ENCODE measurements around the gene SMARCA4. TPM values are rescaled to one million over a fixed set of nuclear protein-coding genes. Genes with fewer than 3 reads are reported as not detected.
A peak's percentile ranks its signal among the peaks of the same experiment; 100 is the strongest.

SMARCA4 gene
- total and polyA plus RNA-seq, 4 donors: 15.9 to 35.4 (median 22.5) TPM

DNA sequence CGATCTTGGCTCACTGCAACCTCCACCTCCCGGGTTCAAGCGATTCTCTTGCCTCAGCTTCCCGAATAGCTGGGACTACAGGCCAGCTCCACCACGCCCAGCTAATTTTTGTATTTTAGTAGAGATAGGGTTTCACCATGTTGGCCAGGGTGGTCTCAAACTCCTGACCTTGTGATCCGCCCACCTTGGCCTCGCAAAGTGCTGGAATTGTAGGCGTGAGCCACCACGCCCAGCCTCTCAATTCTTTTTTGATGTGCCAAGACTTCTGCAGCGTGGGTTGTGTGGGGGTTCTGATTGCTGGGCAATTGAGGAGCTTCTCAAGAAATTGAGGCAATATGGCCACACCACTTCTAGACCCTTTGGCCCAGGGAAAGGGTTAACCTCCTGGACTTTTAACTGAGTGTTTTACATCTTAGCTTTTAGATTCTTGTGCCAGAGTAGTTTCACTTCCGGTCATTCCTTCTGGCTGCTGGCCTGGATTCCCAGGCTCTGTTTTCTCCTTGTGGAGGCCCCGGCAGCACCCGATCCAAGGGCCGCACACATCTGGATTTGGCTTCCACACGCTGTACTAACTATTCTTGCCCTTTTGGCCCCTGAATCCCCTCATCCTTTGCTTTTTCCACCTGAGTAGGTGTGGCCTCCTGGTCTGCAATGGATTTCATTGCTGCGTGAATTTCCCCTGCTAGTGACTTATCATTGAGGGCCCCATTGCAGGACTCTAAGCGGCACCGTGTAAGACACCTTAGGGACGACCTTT, 14.7 kb downstream of the SMARCA4 start:
- TF ChIP-seq, protein P1, sequence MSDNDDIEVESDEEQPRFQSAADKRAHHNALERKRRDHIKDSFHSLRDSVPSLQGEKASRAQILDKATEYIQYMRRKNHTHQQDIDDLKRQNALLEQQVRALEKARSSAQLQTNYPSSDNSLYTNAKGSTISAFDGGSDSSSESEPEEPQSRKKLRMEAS (IDR thresholded peaks at IDR 0.05): no peak
- TF ChIP-seq, protein P2, sequence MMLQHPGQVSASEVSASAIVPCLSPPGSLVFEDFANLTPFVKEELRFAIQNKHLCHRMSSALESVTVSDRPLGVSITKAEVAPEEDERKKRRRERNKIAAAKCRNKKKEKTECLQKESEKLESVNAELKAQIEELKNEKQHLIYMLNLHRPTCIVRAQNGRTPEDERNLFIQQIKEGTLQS (IDR thresholded peaks at IDR 0.05): no peak
- peak; percentile 38 for TF ChIP-seq NR2F2 (IDR thresholded peaks at IDR 0.05)
- TF ChIP-seq FOXA1 (IDR thresholded peaks at IDR 0.05): no peak
- TF ChIP-seq GABPA (IDR thresholded peaks at IDR 0.05 in 1 of 2, conservative IDR thresholded peaks at IDR 0.05 in 1 of 2): no peak
- Histone ChIP-seq H3K4me1 (ENCODE audit: control insufficient read depth in 4 of 4, insufficient read depth in 4 of 4, low read length in 3 of 4) (peaks cover 0 to 12% (median 4%) of the 10 kb centered on the region in 4 donors), H3K27ac (ENCODE audit: low read depth in 1 of 2, low read length in 2 of 2) (peak overlapping the region in 1 of 2 donors; percentile 50), H3K9me3 (ENCODE audit: control insufficient read depth in 4 of 4, low read length in 3 of 4) (no peaks in the 10 kb centered on the region), H3K9ac (ENCODE audit: low read depth in 1 of 2, low read length in 2 of 2) (no peak overlapping the region), H3K36me3 (ENCODE audit: control insufficient read depth in 4 of 4, insufficient read depth in 3 of 4, low read depth in 1 of 4, low read length in 3 of 4) (no peaks in the 10 kb centered on the region), H3K27me3 (ENCODE audit: control insufficient read depth in 4 of 4, insufficient read depth in 4 of 4, low read length in 3 of 4) (no peaks in the 10 kb centered on the region), H3K4me3 (ENCODE audit: low read depth in 1 of 3, low read length in 3 of 3) (no peak overlapping the region)
- DNase-seq (ENCODE audit: low spot score): no peak
- WGBS: 80% methylated on average over 19 of the region's 19 CpGs

DNA sequence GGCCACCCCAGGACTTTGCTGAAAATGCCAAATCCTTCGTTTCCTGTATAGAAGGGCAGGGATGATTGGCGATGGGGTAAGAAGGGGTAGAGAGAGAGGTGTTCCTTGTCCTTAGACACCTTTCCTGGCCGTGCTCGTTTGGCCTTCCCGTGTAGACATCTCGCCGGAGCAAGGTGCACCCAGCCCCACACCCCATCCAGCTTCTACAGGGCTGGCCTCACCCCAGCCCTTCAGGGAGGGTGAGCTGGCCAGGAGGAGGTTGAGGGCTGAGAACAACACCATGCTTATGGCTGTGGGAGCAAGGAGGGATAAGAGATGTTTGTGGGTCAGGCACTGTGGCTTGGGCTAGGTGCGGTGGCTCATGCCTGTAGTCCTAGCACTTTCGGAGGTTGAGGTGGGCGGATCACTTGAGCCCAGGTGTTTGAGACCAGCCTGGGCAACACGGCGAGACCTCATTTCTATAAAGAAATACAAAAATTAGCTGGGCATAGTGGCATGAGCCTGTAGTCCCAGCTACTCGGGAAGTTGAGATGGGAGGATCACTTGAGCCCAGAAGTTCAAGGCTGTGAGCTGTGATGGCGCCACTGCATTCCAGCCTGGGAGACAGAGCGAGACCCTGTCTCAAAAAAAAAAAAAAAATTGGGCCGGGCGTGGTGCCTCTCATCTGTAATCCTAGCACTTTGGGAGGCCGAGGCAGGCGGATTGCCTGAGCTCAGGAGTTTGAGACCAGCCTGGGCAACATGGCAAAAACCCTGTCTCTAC, 15.5 kb downstream of the SMARCA4 start:
- TF ChIP-seq RAD21 (IDR thresholded peaks at IDR 0.05) (no peak), SP1 (IDR thresholded peaks at IDR 0.05) (no peak), JUND (IDR thresholded peaks at IDR 0.05) (no peak), TAF1 (conservative IDR thresholded peaks at IDR 0.05) (no peak), RXRA (IDR thresholded peaks at IDR 0.05) (no peak), NR2F2 (IDR thresholded peaks at IDR 0.05) (no peak), HNF4G (IDR thresholded peaks at IDR 0.05) (no peak), EGR1 (IDR thresholded peaks at IDR 0.05; ENCODE audit: low read depth in 2 of 2) (no peak), YY1 (IDR thresholded peaks at IDR 0.05) (no peak), FOXA2 (IDR thresholded peaks at IDR 0.05) (no peak), GABPA (IDR thresholded peaks at IDR 0.05 in 1 of 2, conservative IDR thresholded peaks at IDR 0.05 in 1 of 2) (no peak), HNF4A (conservative IDR thresholded peaks at IDR 0.05) (no peak), FOXA1 (IDR thresholded peaks at IDR 0.05) (no peak)
- TF ChIP-seq, protein P3, sequence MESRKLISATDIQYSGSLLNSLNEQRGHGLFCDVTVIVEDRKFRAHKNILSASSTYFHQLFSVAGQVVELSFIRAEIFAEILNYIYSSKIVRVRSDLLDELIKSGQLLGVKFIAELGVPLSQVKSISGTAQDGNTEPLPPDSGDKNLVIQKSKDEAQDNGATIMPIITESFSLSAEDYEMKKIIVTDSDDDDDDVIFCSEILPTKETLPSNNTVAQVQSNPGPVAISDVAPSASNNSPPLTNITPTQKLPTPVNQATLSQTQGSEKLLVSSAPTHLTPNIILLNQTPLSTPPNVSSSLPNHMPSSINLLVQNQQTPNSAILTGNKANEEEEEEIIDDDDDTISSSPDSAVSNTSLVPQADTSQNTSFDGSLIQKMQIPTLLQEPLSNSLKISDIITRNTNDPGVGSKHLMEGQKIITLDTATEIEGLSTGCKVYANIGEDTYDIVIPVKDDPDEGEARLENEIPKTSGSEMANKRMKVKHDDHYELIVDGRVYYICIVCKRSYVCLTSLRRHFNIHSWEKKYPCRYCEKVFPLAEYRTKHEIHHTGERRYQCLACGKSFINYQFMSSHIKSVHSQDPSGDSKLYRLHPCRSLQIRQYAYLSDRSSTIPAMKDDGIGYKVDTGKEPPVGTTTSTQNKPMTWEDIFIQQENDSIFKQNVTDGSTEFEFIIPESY (IDR thresholded peaks at IDR 0.05): no peak
- TF ChIP-seq, protein P4, sequence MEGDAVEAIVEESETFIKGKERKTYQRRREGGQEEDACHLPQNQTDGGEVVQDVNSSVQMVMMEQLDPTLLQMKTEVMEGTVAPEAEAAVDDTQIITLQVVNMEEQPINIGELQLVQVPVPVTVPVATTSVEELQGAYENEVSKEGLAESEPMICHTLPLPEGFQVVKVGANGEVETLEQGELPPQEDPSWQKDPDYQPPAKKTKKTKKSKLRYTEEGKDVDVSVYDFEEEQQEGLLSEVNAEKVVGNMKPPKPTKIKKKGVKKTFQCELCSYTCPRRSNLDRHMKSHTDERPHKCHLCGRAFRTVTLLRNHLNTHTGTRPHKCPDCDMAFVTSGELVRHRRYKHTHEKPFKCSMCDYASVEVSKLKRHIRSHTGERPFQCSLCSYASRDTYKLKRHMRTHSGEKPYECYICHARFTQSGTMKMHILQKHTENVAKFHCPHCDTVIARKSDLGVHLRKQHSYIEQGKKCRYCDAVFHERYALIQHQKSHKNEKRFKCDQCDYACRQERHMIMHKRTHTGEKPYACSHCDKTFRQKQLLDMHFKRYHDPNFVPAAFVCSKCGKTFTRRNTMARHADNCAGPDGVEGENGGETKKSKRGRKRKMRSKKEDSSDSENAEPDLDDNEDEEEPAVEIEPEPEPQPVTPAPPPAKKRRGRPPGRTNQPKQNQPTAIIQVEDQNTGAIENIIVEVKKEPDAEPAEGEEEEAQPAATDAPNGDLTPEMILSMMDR (IDR thresholded peaks at IDR 0.05; ENCODE audit: low read depth, low read length, missing input control): no peak
- TF ChIP-seq, protein P2 (IDR thresholded peaks at IDR 0.05): no peak
- TF ChIP-seq, protein P1 (IDR thresholded peaks at IDR 0.05): no peak
- TF ChIP-seq, protein P5, sequence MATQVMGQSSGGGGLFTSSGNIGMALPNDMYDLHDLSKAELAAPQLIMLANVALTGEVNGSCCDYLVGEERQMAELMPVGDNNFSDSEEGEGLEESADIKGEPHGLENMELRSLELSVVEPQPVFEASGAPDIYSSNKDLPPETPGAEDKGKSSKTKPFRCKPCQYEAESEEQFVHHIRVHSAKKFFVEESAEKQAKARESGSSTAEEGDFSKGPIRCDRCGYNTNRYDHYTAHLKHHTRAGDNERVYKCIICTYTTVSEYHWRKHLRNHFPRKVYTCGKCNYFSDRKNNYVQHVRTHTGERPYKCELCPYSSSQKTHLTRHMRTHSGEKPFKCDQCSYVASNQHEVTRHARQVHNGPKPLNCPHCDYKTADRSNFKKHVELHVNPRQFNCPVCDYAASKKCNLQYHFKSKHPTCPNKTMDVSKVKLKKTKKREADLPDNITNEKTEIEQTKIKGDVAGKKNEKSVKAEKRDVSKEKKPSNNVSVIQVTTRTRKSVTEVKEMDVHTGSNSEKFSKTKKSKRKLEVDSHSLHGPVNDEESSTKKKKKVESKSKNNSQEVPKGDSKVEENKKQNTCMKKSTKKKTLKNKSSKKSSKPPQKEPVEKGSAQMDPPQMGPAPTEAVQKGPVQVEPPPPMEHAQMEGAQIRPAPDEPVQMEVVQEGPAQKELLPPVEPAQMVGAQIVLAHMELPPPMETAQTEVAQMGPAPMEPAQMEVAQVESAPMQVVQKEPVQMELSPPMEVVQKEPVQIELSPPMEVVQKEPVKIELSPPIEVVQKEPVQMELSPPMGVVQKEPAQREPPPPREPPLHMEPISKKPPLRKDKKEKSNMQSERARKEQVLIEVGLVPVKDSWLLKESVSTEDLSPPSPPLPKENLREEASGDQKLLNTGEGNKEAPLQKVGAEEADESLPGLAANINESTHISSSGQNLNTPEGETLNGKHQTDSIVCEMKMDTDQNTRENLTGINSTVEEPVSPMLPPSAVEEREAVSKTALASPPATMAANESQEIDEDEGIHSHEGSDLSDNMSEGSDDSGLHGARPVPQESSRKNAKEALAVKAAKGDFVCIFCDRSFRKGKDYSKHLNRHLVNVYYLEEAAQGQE (IDR thresholded peaks at IDR 0.05): no peak
- no peak overlapping the region for H3K4me3 ChIP-seq (ENCODE audit: low read depth in 1 of 3, low read length in 3 of 3)
- H3K27me3 ChIP-seq (ENCODE audit: control insufficient read depth in 4 of 4, insufficient read depth in 4 of 4, low read length in 3 of 4): no peaks in the 10 kb centered on the region
- H3K4me1 ChIP-seq (ENCODE audit: control insufficient read depth in 4 of 4, insufficient read depth in 4 of 4, low read length in 3 of 4): peaks cover 0 to 12% (median 4%) of the 10 kb centered on the region in 4 donors
- H3K9me3 ChIP-seq (ENCODE audit: control insufficient read depth in 4 of 4, low read length in 3 of 4): no peaks in the 10 kb centered on the region
- 83% methylated on average over 19 of the region's 19 CpGs for WGBS
- H3K9ac ChIP-seq (ENCODE audit: low read depth in 1 of 2, low read length in 2 of 2): no peak overlapping the region
- DNase-seq (ENCODE audit: low spot score): no peak
- H3K27ac ChIP-seq (ENCODE audit: low read depth in 1 of 2, low read length in 2 of 2): peak overlapping the region in 1 of 2 donors; percentile 50
- no peaks in the 10 kb centered on the region for H3K36me3 ChIP-seq (ENCODE audit: control insufficient read depth in 4 of 4, insufficient read depth in 3 of 4, low read depth in 1 of 4, low read length in 3 of 4)

Data from liver (tissue), 9 donors.